ENCODE data around the gene PABPN1. TPM values are rescaled to one million over a fixed set of nuclear protein-coding genes. Genes with fewer than 3 reads are reported as not detected.

The PABPN1 gene
- polyA plus RNA-seq, 3 donors = 54.4 to 356 (median 64.6) TPM

DNA sequence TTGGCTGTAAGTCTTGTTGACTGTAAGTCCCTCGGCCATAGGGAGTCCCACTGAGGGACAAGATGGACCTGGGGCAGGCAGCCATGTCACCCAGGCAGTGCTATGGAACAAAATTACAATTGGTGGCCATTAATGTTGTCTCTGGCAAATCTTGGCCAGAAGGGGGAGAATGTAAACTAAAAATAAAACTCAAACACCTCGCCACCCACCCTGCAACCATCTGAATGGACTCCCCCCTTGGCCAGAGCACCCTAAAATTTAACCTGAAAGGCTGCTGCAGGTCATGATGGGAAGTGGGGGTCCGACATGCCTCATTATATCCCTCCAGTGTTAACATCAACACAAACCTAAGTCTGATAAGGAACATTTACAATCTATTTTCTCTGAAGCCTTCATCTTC is 23.2 kb downstream of the PABPN1 start:
- Histone ChIP-seq H3K79me2 (ENCODE audit: insufficient read depth, low read length) (no peaks in the 10 kb centered on the region), H3K9me3 (replicated peaks in 1 of 2; ENCODE audit: control insufficient read depth in 1 of 2, insufficient read depth in 1 of 2, low read length in 2 of 2) (peaks cover 3 to 6% of the 10 kb centered on the region in 2 donors), H2AFZ (ENCODE audit: insufficient read depth, low read depth, low read length, poor library complexity, severe bottlenecking) (no peak overlapping the region), H3K27me3 (ENCODE audit: control insufficient read depth in 2 of 2, insufficient read depth in 2 of 2, low read length in 2 of 2) (no peaks in the 10 kb centered on the region), H4K20me1 (ENCODE audit: insufficient read depth, low read length) (no peaks in the 10 kb centered on the region), H3K27ac (ENCODE audit: low read depth in 1 of 2, low read length in 2 of 2) (no peak overlapping the region), H3K36me3 (replicated peaks in 1 of 2; ENCODE audit: control insufficient read depth in 1 of 2, insufficient read depth in 2 of 2, low read length in 2 of 2) (no peaks in the 10 kb centered on the region), H3K9ac (ENCODE audit: insufficient read depth, low read length, poor library complexity, severe bottlenecking) (no peak overlapping the region), H3K4me1 (ENCODE audit: control insufficient read depth in 1 of 2, insufficient read depth in 2 of 2, low read length in 2 of 2) (no peaks in the 10 kb centered on the region), H3K4me2 (replicated peaks; ENCODE audit: extremely low read depth, low read length, poor library complexity, severe bottlenecking) (no peak overlapping the region), H3K4me3 (replicated peaks in 1 of 3; ENCODE audit: low read depth in 2 of 3, low read length in 3 of 3) (no peak overlapping the region)
- Mint-ChIP-seq H3K9me3 (peaks cover 3 to 10% (median 7%) of the 10 kb centered on the region in 7 donors), H3K4me1 (no peaks in the 10 kb centered on the region), H3K27me3 (ENCODE audit: low read depth in 3 of 3) (peaks cover 1 to 13% (median 11%) of the 10 kb centered on the region in 3 donors), H3K4me3 (no peak overlapping the region), H3K36me3 (no peaks in the 10 kb centered on the region), H3K27ac (no peak overlapping the region)
- no peak for TF ChIP-seq CTCF (IDR thresholded peaks at IDR 0.05)
- intact Hi-C loops (cut with micrococcal nuclease) = no loop called here
- WGBS (ENCODE audit: insufficient coverage) = 75% methylated on average over 2 of the region's 3 CpGs
- no peak for DNase-seq

DNA sequence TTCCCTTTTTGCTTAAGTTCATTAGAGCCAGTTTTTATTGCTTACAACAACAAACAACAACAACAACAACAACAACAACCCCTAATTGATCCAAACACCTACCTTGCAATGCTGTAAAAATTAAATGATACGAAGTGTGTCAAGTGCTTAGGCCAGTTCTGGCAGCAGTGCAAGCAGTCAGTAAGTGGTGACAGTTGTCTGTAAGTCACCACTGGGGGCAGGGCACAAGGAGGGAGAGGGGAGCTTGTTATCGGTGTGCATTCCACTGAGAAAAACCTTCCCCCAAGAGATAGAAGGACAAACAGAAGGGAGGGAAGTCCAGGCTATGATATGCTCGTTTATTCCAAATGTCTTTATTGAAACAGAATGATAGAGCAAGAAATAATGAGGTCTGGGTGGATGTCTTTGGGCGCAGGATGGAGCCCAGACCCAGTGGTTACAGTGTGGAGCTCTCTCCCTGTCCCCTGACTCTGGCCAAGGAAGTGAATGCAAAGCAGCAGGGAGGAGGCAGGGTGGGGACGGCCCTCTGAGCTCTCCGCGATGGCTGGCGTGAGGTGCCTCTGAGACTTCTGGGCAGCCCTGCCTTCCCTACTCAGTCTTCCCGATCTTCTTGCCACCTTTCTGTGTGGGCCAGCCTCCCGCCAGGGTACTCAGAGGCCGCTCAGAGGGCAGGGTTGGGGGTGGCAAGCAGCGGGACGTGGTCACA is 24.9 kb downstream of the PABPN1 start:
- Histone ChIP-seq H3K27ac (ENCODE audit: low read depth in 1 of 2, low read length in 2 of 2) (no peak overlapping the region), H3K79me2 (ENCODE audit: insufficient read depth, low read length) (no peaks in the 10 kb centered on the region), H4K20me1 (ENCODE audit: insufficient read depth, low read length) (no peaks in the 10 kb centered on the region), H3K9me3 (replicated peaks in 1 of 2; ENCODE audit: control insufficient read depth in 1 of 2, insufficient read depth in 1 of 2, low read length in 2 of 2) (peaks cover 0 to 3% of the 10 kb centered on the region in 2 donors), H3K4me3 (replicated peaks in 1 of 3; ENCODE audit: low read depth in 2 of 3, low read length in 3 of 3) (no peak overlapping the region), H3K4me1 (ENCODE audit: control insufficient read depth in 1 of 2, insufficient read depth in 2 of 2, low read length in 2 of 2) (no peaks in the 10 kb centered on the region), H3K9ac (ENCODE audit: insufficient read depth, low read length, poor library complexity, severe bottlenecking) (no peak overlapping the region), H2AFZ (ENCODE audit: insufficient read depth, low read depth, low read length, poor library complexity, severe bottlenecking) (no peak overlapping the region), H3K4me2 (replicated peaks; ENCODE audit: extremely low read depth, low read length, poor library complexity, severe bottlenecking) (no peak overlapping the region), H3K36me3 (replicated peaks in 1 of 2; ENCODE audit: control insufficient read depth in 1 of 2, insufficient read depth in 2 of 2, low read length in 2 of 2) (no peaks in the 10 kb centered on the region), H3K27me3 (ENCODE audit: control insufficient read depth in 2 of 2, insufficient read depth in 2 of 2, low read length in 2 of 2) (peaks cover 10% of the 10 kb centered on the region in 2 donors)
- DNase-seq = no peak
- Mint-ChIP-seq H3K36me3 (peaks cover 0 to 2% of the 10 kb centered on the region in 2 donors), H3K27ac (peak overlapping the region in 1 of 7 donors; percentile 35), H3K27me3 (ENCODE audit: low read depth in 3 of 3) (peaks cover 15 to 28% (median 19%) of the 10 kb centered on the region in 3 donors), H3K4me1 (no peaks in the 10 kb centered on the region), H3K9me3 (peaks cover 2 to 10% (median 4%) of the 10 kb centered on the region in 7 donors), H3K4me3 (no peak overlapping the region)
- 91% methylated on average over 9 of the region's 13 CpGs for WGBS (ENCODE audit: insufficient coverage)
- intact Hi-C loops (cut with micrococcal nuclease) = no loop called here
- no peak for TF ChIP-seq CTCF (IDR thresholded peaks at IDR 0.05)
